DMS114 treated with DMSO at 0.1 percent for 48 hours (cell line): Measurements from ENCODE around the gene C17orf58.
"Not testable (repeated sequence)": the region's sequence is repeated elsewhere in the genome, so short reads cannot be mapped to it uniquely, and the experiment has no call there.

ENCODE experiments used
- DNase-seq: peaks from one replicate; lab custom pipeline; 2025; ENCODE audit not compliant: unreplicated experiment; lab: John Stamatoyannopoulos, UW

Gene C17orf58

DNA sequence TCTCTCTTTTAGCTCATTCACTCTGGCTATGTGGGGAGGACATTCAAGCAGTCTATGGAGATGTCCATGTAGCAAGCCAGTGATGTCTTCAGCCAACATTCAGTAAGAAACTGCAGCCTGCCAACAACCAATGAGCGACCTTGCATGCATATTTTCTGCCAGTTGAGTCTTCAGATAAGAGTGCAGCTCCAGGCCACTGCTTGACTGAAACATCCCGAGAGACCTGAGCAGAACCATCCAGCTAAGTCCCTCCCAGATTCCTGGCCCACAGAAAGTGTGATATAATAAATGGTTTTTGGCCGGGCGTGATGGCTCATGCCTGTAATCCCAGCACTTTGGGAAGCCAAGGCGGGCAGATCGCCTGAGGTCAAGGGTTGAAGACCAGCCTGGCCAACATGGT is 10.5 kb upstream of the C17orf58 start:
- no peak for DNase-seq

DNA sequence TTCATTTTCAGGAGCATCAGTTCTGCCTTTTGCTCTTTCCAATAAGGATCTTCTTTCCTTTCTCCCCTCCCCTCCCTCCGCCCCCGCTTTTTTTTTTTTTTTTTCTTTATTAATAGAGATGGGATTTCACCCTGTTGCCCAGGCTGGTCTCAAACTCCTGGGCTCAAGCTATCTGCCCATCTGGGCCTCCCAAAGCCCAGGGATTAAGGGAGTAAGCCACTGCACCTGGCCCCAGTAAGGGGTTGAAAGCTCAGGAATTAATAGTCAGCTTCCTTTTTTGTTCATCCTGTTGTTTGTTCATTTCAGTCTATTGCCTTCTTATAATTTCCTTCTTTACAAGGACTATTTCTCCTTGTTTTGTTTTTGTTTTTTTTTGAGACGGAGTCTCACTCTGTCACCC is 7.9 kb upstream of the C17orf58 start:
- no peak for DNase-seq

DNA sequence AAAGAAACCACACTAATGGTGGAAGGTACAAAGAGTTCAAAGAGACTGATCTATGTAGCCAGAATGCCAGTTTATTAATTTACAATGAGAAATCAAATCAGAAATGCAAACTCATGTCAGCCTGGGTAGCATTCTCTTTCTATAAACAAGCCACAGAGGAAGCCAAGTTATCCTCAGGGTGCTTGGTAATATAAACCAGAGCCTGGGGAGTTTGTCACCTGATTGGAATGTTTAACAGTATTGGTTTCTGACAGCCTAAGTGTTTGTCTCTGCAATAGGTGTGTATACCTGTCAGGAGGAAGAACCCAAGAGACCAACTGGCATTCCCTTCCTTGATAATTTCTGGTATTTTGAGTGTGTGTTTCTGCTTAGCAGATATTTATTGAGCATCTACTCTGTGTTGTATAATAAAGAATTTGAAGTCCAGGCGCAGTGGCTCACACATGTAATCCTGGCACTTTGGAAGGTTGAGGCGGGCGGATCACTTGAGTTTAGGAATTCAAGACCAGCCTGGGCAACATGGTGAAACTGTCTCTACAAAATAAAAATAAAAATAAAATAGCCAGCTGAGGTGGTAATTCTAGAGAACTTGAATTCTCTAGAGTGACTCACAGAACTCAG is 3.1 kb upstream of the C17orf58 start:
- DNase-seq: no peak

DNA sequence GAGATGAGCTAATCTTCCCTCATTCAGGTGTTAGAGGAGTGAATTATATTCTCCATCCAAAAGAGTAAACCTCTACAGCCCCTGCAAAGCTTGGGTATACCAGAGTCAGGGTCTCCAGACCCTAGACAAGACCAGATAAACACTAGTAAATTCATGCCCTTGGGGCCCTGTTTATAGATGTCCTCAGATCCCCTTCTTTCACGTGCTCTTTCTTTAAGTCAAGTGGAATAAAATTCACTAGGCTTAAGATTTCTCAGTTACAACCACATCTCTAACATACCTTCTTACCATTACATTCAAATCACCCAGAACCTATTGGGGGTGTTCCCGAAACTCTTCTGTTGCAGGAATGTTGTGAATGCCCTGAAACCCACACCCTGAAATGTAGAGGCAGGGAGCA is 2.2 kb upstream of the C17orf58 start:
- no peak for DNase-seq

DNA sequence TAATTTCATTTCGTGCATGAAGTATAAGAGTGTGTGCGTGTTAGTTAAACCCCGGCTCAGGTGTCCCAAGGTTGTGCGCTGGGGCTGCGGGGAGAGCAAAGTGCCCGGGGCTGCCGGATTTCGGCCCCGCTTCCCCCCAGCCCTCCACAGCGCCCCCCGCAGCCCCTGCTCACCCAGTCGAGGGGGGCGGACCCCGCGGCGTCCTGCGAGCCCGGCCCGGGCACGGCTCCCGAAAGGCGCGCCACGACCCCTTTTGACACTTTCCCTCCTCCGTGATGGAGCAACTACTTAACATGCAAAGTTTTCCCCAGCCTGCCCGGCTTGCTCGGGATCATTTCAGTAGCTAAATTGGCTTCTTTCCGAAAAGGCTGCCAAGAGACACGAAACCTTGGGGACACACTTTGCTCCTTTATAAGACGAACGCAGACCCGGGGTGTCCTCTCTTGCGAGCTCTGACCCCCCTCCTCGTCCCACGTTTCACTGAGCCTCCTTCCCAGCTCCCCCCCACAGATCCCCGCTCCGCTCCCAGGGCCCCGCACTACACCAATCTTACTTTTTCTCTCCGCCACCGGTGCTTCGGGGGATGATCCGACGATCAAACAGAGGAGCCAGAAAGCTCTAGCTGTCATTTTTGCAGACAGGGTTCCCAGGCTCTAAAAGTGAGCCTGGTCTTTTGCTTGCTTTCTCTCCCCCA is 552 bp downstream of the C17orf58 start:
- DNase-seq: no peak

DNA sequence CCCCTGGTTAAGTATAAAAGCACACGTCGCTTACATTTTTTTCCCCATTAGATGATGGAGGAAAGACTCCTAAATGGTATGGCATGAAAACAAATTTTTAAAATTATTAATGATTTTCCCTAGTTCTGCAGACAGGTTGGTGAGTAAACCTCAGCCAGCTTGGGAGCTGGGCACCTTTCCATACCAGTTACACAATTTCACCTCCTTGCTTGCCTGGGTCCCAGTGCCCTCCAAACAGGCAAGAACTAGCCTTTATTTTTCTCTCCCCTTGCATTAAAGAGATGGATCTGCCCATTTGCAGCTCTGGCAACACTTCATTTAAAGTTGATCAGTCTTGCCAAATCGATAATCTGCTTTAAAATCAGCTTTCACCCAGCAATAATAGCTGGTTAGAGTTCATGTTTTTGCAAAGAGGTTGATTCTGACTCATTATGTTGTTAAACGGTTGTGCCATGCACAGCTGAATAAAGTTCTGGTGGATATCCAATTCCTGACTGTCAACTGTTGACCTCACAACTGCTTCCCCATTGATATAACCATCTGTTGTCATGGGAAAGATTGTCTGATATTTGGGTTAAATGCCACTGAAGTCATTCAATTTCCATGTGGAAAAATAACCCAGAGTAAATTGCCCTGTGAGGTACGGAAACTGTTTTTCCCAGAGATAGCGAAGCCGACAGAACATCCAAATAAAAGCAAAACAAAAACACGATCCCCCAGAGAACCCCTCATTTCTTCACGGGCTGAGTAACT is 1.3 kb downstream of the C17orf58 start:
- DNase-seq: no peak

DNA sequence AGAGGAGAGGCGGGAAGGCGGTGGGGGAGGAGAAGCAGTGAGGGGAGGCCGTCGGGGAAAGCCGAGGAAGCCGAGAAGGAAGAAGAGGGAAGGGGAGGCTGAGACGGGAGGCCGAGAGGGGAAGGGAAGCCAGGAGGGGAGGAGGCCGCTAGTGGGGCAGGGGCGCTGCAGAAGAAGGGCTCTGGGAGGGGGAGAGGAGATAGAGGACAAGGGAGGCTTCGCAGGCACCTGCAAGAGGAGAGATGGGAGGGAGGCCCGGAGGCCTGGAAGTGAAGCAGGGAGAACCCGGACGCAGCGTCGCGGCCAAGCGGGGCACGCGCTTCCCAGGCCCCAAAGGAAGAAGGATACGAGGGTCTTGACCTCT is 2.3 kb downstream of the C17orf58 start:
- DNase-seq: no peak

DNA sequence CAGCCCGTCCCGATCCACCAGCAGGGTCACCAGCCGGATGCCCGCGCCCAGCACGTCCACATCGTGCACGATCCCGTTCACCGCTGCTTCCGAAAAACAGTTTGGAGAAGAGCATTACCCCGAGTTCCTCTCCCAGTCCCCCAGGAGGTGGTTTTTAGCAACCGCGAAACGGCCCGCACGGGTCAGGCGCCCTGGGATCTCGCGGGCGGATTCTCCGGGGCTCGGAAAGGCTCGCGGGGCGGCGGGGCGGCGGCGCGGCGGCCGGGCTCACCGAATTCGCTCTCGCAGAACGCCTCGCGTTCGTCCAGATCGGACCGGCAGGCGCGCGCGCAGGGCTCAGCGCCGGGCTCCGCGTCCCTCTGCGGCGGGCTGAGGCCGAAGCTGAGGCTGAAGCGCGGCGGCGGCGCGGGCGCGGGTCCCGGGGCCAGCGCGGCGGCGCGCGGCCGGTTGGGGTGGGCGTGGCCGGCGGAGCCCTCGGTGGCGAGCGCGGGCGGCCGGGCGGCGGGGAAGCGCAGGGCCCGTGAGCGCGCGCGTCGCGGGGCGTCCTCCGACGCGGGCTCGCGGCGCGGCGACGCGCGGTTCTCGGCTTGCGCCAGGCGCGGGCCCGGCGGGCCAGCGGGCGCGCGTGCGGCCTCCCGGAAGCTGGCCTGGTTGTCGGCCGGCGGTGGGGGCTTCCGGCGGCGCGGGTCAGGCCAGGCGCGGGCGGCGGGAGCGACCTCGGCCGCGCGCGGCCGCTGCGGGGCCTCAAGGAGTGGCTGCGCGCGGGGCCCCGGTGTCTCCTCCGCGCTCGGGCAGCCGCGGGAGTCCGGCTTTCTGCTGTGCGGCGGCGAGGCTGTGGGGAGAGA is 2.9 kb downstream of the C17orf58 start:
- DNase-seq: peak; percentile 59

DNA sequence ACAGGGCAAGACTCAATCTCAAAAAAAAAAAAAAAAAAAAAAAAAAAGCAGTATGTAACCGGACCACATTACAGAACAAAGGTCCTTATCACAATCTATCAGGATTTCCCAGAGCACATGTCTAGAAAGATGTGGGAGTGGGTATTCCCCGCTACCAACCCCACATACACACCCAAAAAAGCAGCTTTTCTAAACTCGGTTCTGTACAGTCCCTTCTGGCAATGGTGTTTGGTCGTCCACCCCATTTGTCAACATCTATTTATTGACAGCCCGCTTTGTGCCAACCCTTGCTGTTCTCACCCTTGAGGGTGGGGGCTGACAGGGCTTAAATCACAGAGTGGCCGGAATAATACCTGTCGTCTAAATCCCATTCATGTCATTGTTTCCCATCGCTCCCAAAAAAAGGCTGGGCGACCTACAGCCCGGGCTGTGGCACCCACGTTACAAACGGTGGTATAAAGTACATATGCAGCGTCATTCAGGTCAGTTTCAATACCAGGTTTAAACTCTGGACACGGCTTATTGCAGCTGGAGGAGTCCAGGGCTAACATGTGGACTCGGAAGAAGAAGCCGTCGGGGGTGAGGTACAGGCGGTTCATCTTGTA is 3.6 kb downstream of the C17orf58 start:
- no peak for DNase-seq

DNA sequence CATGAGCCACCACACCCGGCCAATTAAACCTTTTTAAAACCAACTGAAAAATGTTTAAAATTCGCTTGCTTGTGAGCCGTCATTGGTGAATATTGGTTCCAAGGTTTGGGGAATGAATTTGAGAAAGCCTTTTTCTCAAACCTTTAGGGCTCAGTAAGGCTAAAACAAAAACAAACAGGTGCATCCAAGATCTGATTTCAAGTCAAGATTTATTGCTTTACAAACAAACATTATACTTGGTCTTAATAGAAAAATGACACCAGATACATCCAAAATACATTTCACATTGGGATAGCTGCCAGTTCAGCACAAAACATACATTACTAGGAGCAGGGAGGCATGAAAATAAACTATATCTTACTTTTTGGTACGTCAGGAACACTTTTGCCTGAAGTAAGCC is 5.4 kb downstream of the C17orf58 start:
- no peak for DNase-seq

DNA sequence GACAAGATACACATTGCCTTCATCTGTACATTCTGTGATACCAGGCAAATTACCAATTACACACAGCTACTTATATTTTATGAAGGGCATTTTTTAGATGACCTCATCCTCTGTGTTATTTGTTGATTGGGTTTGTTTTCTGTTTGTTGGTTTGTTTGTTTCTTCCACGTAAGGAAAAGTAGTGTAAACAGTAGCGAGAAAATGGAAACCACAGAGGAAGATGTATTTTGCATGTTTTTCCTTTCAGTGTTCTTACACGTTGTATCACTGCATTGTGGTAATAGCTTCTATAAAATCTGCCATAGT is 12.9 kb downstream of the C17orf58 start:
- DNase-seq: no peak

DNA sequence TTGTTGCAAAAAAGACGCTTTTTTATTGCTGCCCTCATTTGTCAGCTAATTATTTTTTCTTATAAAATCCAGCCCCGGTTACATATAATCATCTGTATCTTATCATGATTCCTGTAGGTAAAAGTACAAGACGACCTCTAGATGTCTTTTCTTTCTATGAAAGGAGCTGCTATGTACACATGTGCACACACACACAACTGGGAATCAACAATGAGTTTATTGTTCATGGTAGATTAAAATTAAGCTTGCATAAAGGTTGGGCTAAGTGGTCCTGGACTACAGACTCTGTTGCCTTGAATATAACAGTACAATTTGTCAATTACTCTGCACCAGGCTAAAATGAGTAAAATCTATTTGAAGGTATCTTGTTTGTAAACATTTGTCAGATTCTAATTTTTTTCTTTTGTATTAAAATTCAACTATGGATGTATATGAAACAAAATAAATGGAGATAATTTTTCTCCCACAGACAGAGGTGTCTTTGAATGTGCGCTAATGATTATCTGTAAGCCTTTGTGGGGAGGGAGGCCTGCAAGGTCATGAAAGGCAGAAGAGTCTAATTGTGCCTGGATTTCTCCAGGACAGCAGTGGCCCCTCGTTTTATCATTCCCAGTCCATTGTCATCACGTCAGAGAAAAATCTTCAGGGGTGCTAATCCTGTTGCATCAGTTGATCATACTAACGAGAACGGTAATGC is 13.4 kb downstream of the C17orf58 start:
- DNase-seq: no peak

DNA sequence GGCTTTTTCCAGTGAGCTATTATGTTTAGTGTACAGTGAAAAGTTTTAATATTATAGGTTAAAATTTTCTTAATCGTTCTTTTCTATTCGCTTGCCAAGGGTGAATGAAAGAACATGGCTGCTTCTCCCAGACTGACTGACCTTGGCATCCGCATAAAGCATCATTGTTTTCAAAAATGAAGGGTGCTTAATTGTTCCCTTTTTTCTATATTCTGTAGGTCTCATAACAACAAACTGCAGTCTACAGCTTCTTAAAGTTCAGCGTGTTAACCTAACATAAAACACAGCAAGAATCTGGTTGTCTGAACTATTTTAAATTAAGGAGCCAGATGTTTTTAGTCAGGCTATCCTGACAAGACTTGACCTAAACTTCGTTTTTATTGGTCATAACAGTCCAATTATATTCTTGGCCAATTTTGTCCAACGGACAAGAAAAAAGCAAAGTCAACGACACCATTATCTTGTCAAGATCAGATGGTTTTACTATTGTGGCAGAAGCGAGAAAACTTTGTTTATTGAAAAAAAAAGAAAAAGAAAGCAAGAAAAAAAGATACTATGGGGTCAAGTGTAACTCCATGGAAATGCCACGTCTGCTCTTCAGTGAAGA is 14.1 kb downstream of the C17orf58 start:
- DNase-seq: no peak

DNA sequence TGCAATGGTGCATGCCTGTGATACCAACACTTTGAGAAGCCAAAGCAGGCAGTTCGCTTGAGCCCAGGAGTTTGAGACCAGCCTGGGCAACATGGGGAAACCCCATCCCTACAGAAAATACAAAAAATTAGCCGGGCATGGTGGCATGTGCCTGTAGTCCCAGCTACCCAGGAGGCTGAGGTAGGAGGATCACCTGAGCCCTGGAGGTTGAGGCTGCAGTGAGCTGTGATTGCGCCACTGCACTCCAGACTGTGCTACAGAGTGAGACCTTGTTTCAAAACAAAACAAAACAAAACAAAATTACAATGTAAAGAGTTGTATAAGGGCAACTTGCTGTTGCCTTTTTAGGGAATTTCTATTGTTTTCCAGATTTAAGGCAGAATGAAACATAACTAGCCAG is 15.4 kb downstream of the C17orf58 start:
- not testable (repeated sequence) for DNase-seq

DNA sequence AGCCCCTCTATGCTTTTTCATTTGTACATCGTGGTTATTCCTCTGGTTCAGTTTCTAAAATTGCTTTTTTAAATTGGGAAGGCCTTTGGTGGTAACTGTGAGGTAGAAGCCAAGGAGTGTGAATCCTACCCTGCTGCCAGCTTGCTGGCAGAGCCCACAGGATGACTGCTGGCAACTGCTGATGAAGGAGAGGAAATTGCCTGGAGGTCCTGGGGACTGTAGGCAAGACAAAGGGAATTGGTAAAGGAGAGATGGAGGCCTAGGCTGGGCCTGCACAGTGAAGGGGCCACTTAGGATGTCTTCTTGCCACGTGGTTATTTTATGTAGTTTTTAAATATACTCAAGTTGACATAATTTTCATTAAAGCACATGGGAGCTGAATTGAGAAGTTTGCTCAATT is 15.8 kb downstream of the C17orf58 start:
- no peak for DNase-seq

DNA sequence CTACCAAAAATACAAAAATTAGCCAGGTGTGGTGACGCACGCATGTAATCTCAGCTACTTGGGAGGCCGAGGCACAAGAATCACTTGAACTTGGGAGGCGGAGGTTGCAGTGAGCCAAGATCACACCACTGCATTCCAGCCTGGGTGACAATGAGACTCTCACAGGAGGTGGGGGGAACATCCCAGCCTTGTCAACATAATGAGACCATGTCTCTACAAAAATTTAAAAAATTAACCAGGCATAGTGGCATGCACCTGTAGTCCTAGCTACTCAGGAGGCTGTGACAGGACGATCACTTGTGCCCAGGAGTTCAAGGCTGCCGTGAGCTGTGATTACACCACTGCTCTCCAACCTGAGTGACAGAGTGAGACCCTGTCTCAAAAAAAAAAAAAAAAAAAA is 20.0 kb downstream of the C17orf58 start:
- DNase-seq: not testable (repeated sequence)

DNA sequence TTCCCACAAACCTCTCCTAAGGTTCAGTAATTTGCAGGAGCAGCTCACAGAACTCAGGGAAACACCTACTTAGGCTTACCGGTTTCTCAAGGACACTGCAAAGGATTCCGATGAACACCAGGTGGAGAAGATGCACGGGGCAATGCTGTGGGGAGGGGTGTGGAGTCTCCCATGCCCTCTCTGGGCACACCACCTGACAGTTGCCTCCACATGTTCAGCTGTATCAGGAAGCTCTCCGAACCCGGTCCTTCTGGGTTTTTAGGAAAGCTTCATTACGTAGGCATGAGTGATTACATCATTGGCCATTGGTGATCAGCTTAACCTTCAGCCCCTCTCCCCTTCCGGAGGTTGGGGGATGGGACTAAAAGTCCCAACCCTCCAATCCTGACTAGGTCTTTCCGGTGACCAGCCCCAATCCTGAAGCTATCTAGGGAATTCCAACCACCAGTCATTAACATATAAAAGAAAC is 21.6 kb downstream of the C17orf58 start:
- DNase-seq: no peak

DNA sequence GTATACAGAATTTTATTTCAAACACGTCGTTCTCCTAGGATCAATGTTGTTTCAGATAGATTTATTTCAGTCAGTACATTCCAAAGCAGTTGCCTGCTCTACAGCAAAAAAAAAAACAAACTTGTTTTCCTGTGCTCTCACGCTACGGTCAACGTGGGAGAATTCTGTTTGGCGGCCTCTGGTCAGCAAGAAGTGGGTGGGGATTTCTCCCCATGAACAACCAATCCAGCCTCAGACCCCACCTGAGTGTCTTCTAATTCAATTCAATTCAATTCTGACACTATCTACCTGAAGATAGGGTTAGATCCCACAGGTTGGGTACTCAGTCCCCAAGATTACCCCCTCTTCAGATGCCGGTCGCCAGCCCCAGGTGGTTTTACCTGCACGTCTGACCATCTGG is 22.1 kb downstream of the C17orf58 start:
- DNase-seq: no peak

DNA sequence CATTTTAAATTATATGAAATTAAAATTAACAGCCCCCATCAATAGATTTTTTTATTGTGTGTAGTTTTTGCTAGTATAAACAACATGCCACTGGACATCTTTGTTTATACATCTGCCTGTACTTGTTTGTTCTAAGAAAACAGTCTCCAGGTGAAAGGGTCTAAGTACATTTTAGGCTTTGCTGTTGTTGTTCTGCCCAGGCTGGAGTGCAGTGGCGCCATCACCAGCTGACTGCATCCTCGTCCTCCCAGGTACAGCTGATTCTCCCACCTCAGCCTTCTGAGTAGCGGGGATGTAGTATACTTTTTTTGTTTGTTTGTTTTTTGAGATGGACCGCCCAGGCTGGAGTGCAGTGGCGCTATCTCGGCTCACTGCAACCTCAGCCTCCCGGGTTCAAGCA is 25.5 kb downstream of the C17orf58 start:
- DNase-seq: no peak

DNA sequence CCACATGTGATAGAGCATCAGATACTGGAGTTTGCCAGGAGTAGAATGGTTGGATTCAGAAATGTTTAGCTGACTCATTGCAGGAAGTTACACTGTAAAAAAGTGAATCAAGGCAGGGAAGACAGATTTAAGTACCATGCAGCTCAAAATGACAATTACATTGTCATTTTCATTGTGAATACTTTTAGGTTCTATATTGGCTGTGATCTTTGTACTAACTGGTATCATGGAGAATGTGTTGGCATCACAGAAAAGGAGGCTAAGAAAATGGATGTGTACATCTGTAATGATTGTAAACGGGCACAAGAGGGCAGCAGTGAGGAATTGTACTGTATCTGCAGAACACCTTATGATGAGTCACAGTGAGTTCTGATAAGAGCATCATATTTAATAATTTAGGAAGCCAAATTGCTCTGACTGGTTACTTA is 33.1 kb downstream of the C17orf58 start:
- peak; percentile 56 for DNase-seq
